HEK293T (cell line): ENCODE data around the gene PTPRG.

ENCODE experiments used
- CTCF ChIA-PET: fragments of 350-600 bp; formaldehyde crosslinking; extraction: SDS; loops from one replicate; lab custom pipeline; 2021; ENCODE audit warnings: antibody characterized with exemption, inconsistent platforms; lab: Yijun Ruan, JAX
- POLR2A ChIA-PET: fragments of 350-600 bp; formaldehyde crosslinking; extraction: SDS; loops from one replicate; lab custom pipeline; 2020; ENCODE audit warnings: antibody characterized with exemption, inconsistent platforms; lab: Yijun Ruan, JAX
- DNase-seq: peaks from one replicate; pipeline ENCODE4 v3.0.0; 2012; ENCODE audit warnings: mixed read lengths; ENCODE audit errors: extremely low spot score
- ARNT ChIP-seq: fragments of 450-650 bp; IDR thresholded peaks from 2 replicates; pipeline ENCODE4 v1.6.1; 2017; ENCODE audit warnings: mild to moderate bottlenecking
- BHLHE40 ChIP-seq: fragments of 450-650 bp; IDR thresholded peaks from 2 replicates; pipeline ENCODE4 v1.6.1; 2016; ENCODE audit warnings: mild to moderate bottlenecking, moderate library complexity, borderline replicate concordance
- CTBP1 ChIP-seq: fragments of 450-650 bp; IDR thresholded peaks from 2 replicates; pipeline ENCODE4 v1.6.1; 2016; ENCODE audit warnings: borderline replicate concordance
- ELF4 ChIP-seq: fragments of 450-650 bp; IDR thresholded peaks from 2 replicates; pipeline ENCODE4 v1.6.1; 2017; ENCODE audit warnings: antibody characterized with exemption
- FOXA1 ChIP-seq: fragments of 450-650 bp; IDR thresholded peaks from 2 replicates; pipeline ENCODE4 v1.6.1; 2016; ENCODE audit warnings: mild to moderate bottlenecking
- FOXK2 ChIP-seq: fragments of 450-650 bp; IDR thresholded peaks from 2 replicates; pipeline ENCODE4 v1.6.1; 2016; ENCODE audit warnings: mild to moderate bottlenecking
- FOXM1 ChIP-seq: fragments of 450-650 bp; IDR thresholded peaks from 2 replicates; pipeline ENCODE4 v1.6.1; 2017; ENCODE audit warnings: mild to moderate bottlenecking, borderline replicate concordance
- HDGF ChIP-seq: fragments of 450-650 bp; IDR thresholded peaks from 2 replicates; pipeline ENCODE4 v1.6.1; 2017; ENCODE audit warnings: antibody characterized with exemption, borderline replicate concordance
- L3MBTL2 ChIP-seq: fragments of 450-650 bp; conservative IDR thresholded peaks from 2 replicates; pipeline ENCODE4 v1.6.1; 2016; ENCODE audit warnings: mild to moderate bottlenecking
- LEF1 ChIP-seq: fragments of 450-650 bp; IDR thresholded peaks from 2 replicates; pipeline ENCODE4 v1.6.1; 2017; ENCODE audit warnings: mild to moderate bottlenecking, borderline replicate concordance
- NFRKB ChIP-seq: fragments of 450-650 bp; IDR thresholded peaks from 2 replicates; pipeline ENCODE4 v1.6.1; 2016; ENCODE audit warnings: mild to moderate bottlenecking, moderate library complexity
- SP1 ChIP-seq: fragments of 450-650 bp; IDR thresholded peaks from 2 replicates; pipeline ENCODE4 v1.6.1; 2017
- SUZ12 ChIP-seq: fragments of 450-650 bp; IDR thresholded peaks from 2 replicates; pipeline ENCODE4 v1.6.1; 2016; ENCODE audit warnings: mild to moderate bottlenecking
- TARDBP ChIP-seq: fragments of 450-650 bp; IDR thresholded peaks from 2 replicates; pipeline ENCODE4 v1.6.1; 2016
- ZNF384 ChIP-seq: fragments of 450-650 bp; IDR thresholded peaks from 2 replicates; pipeline ENCODE4 v1.6.1; 2016
- TF ChIP-seq, protein P1 (sequence below): fragments of 450-650 bp; IDR thresholded peaks from 2 replicates; pipeline ENCODE4 v1.6.1; 2016

PTPRG gene

GRCh38 chr3:61564395-61565059 is 3.2 kb downstream of the PTPRG start:
- CTCF ChIA-PET = interaction anchor here (0.6 to 1.4 kb wide), 12 partner anchors 12 to 624 kb away, joined by 3 to 5 read pairs (median 4); no protein-coding TSS in a partner anchor
- POLR2A ChIA-PET = no interaction called here
- TF ChIP-seq LEF1 = no peak
- TF ChIP-seq FOXA1 = no peak
- no peak for TF ChIP-seq L3MBTL2
- TF ChIP-seq TARDBP = no peak
- no peak for TF ChIP-seq ZNF384
- TF ChIP-seq SUZ12 = no peak
- TF ChIP-seq SP1 = no peak
- TF ChIP-seq, protein P1, sequence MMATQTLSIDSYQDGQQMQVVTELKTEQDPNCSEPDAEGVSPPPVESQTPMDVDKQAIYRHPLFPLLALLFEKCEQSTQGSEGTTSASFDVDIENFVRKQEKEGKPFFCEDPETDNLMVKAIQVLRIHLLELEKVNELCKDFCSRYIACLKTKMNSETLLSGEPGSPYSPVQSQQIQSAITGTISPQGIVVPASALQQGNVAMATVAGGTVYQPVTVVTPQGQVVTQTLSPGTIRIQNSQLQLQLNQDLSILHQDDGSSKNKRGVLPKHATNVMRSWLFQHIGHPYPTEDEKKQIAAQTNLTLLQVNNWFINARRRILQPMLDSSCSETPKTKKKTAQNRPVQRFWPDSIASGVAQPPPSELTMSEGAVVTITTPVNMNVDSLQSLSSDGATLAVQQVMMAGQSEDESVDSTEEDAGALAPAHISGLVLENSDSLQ = no peak
- TF ChIP-seq ELF4 = no peak
- TF ChIP-seq CTBP1 = no peak
- TF ChIP-seq ARNT = no peak
- no peak for TF ChIP-seq HDGF
- DNase-seq = no peak

DNA sequence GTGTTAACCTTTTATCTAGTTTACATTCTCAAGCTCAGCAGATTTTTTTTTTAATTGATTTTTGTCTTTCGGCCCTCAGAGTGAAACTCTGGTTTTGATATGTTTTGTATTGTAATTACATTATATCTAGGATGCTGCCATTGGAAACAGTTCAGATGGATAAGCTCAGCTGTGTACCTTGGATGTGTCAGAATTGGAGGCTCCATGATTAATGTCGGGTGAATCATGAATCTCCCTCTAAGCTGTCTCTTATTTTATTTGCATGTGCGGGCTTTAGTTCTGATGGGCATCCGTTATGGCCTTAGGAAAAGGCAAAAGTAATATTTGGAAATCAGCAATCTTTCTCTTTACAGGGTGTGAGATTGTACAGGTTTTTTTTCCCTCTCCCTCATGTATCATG is 4.2 kb downstream of the PTPRG start:
- POLR2A ChIA-PET = no interaction called here
- CTCF ChIA-PET = interaction anchor here (0.6 kb wide), 1 partner anchor 106 kb away, joined by 4 read pairs; no protein-coding TSS in a partner anchor
- DNase-seq = no peak
- TF ChIP-seq NFRKB = no peak
- TF ChIP-seq FOXA1 = no peak
- no peak for TF ChIP-seq ARNT
- no peak for TF ChIP-seq LEF1
- TF ChIP-seq CTBP1 = no peak
- no peak for TF ChIP-seq ELF4
- no peak for TF ChIP-seq ZNF384
- no peak for TF ChIP-seq HDGF
- no peak for TF ChIP-seq FOXM1
- no peak for TF ChIP-seq TARDBP
- TF ChIP-seq BHLHE40 = no peak
- TF ChIP-seq L3MBTL2 = no peak
- TF ChIP-seq, protein P1 = no peak
- TF ChIP-seq SUZ12 = no peak
- TF ChIP-seq FOXK2 = no peak
- no peak for TF ChIP-seq SP1

- no peak for TF ChIP-seq FOXA1
- no peak for TF ChIP-seq L3MBTL2
- TF ChIP-seq ARNT = no peak
- TF ChIP-seq, protein P1 = no peak
- no peak for TF ChIP-seq BHLHE40
- no peak for TF ChIP-seq HDGF
- no peak for TF ChIP-seq SP1
- no peak for TF ChIP-seq NFRKB
- no peak for TF ChIP-seq FOXM1
- no peak for TF ChIP-seq FOXK2
- TF ChIP-seq CTBP1 = no peak
- no peak for TF ChIP-seq ZNF384
- TF ChIP-seq SUZ12 = no peak
- TF ChIP-seq TARDBP = no peak
- TF ChIP-seq ELF4 = no peak
- CTCF ChIA-PET = no interaction called here
- POLR2A ChIA-PET = no interaction called here
- no peak for DNase-seq
These were observed 6.8 kb downstream of the PTPRG start for GRCh38 chr3:61568127-61568526.

GRCh38 chr3:61569856-61570580 is 8.6 kb downstream of the PTPRG start:
- TF ChIP-seq CTBP1 (no peak), L3MBTL2 (no peak), HDGF (no peak), NFRKB (no peak)
- CTCF ChIA-PET = interaction anchor here (1.3 kb wide), 1 partner anchor 40 kb away, joined by 3 read pairs; no protein-coding TSS in a partner anchor
- DNase-seq = no peak
- POLR2A ChIA-PET = no interaction called here

DNA sequence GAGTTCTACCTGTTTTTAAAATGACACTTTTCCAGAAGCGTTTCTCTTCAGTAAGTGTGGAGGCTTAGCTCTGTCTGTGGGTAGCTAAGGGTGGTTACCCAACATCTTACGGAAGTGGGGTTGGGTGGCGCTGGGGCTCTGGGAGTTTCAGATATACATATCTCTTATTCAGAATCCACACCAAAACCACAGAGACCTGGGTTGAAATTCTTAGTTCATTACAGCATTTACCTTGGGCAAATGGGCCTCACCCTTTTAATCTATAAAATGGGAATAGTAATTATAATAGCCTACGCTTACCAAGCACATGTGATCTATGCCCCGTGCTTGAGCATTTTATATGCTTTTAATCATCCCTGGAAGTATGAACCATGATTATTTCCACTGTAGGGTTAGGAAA is 9.4 kb downstream of the PTPRG start:
- no peak for DNase-seq
- TF ChIP-seq NFRKB = no peak
- TF ChIP-seq ARNT = no peak
- no peak for TF ChIP-seq LEF1
- TF ChIP-seq FOXK2 = no peak
- ChIA-PET CTCF (interaction anchor here (1.3 kb wide), 1 partner anchor 41 kb away, joined by 3 read pairs; no protein-coding TSS in a partner anchor), POLR2A (no interaction called here)
